Measurements from ENCODE around the gene TXN2.

DNA sequence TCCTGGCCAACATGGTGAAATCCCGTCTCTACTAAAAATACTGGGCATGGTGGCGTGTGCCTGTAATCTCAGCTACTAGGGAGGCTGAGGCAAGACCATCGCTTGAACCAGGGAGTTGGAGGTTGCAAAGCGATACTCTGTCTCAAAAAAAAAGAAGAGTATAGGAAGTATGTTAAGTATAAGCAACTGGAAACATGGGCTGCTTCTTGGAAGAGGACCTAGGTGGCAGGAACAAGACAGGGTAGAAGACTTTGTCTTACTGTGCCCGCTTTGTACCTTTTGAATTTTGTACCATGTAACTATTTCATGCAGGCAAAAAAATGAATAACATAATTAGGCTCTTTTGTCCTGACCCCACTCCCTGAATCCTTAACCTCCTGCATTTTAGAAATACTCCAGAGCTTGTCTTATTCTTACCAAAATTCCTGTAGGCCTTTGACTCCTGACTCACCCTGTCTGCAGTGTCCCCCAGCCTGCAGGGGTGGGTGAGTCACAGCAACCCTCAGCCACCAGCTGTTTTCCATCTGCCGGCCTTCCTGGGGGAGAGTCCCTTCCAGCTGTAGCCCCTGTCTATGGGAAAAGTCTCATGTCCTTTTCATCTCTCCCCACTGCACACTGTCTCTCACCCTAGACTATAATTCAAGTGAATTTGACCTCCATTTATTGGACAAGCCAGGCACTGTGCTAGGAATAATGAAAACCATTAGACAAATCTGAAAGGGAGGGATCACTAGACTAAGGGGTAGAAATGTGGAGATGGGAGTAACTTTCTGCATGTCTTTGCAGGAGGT lies 41.8 kb downstream of the TXN2 start:
- TF ChIP-seq, protein P1, sequence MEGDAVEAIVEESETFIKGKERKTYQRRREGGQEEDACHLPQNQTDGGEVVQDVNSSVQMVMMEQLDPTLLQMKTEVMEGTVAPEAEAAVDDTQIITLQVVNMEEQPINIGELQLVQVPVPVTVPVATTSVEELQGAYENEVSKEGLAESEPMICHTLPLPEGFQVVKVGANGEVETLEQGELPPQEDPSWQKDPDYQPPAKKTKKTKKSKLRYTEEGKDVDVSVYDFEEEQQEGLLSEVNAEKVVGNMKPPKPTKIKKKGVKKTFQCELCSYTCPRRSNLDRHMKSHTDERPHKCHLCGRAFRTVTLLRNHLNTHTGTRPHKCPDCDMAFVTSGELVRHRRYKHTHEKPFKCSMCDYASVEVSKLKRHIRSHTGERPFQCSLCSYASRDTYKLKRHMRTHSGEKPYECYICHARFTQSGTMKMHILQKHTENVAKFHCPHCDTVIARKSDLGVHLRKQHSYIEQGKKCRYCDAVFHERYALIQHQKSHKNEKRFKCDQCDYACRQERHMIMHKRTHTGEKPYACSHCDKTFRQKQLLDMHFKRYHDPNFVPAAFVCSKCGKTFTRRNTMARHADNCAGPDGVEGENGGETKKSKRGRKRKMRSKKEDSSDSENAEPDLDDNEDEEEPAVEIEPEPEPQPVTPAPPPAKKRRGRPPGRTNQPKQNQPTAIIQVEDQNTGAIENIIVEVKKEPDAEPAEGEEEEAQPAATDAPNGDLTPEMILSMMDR (IDR thresholded peaks at IDR 0.05), result no peak
- TF ChIP-seq POLR2A (IDR thresholded peaks at IDR 0.05), result no peak
